Peyer's patch (tissue), 4 donors: ENCODE results near the gene HNRNPM.

Source experiments
- POLR2A ChIP-seq, 2 donors: fragments of 450-650 bp; IDR thresholded peaks; one replicate each; pipeline ENCODE4 v1.5.1; 2017; ENCODE audit warnings: antibody characterized with exemption in 2 of 2, mild to moderate bottlenecking in 2 of 2, moderate library complexity in 2 of 2
- TF ChIP-seq, protein P1 (sequence below), 6 experiments: fragments of 450-650 bp in 4 of 6; fragments of 200-600 bp in 2 of 6; sonication (generic) in 1 of 6; IDR thresholded peaks; one replicate each; pipeline ENCODE4 v1.5.1; 2017 to 2019; ENCODE audit warnings: antibody characterized with exemption in 6 of 6, mild to moderate bottlenecking in 3 of 6, moderate library complexity in 1 of 6

GRCh38 chr19:8429826-8430225 is 14.9 kb upstream of the HNRNPM start:
- no peak for TF ChIP-seq POLR2A (IDR thresholded peaks at IDR 0.05)
- TF ChIP-seq, protein P1, sequence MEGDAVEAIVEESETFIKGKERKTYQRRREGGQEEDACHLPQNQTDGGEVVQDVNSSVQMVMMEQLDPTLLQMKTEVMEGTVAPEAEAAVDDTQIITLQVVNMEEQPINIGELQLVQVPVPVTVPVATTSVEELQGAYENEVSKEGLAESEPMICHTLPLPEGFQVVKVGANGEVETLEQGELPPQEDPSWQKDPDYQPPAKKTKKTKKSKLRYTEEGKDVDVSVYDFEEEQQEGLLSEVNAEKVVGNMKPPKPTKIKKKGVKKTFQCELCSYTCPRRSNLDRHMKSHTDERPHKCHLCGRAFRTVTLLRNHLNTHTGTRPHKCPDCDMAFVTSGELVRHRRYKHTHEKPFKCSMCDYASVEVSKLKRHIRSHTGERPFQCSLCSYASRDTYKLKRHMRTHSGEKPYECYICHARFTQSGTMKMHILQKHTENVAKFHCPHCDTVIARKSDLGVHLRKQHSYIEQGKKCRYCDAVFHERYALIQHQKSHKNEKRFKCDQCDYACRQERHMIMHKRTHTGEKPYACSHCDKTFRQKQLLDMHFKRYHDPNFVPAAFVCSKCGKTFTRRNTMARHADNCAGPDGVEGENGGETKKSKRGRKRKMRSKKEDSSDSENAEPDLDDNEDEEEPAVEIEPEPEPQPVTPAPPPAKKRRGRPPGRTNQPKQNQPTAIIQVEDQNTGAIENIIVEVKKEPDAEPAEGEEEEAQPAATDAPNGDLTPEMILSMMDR (IDR thresholded peaks at IDR 0.05): no peak
